Spleen (tissue), 11 donors: ENCODE measurements around the gene ABHD16B. TPM values are rescaled to one million over a fixed set of nuclear protein-coding genes. Genes with fewer than 3 reads are reported as not detected.

Experiments used
- DNase-seq: peaks from one replicate; pipeline ENCODE4 v3.0.0-alpha.2; 2020
- H3K27ac ChIP-seq, 8 donors: fragments of 200-600 bp; sonication (generic) in 7 of 8; 1 replicate in 4 of 8; 2 replicates in 4 of 8; pipeline versions ENCODE4 v1.5.0 to v1.8.0; 2016 to 2021; ENCODE audit warnings: inconsistent platforms in 4 of 8, mild to moderate bottlenecking in 4 of 8, moderate library complexity in 1 of 8
- H3K27me3 ChIP-seq, 7 donors: fragments of 200-600 bp; sonication (generic) in 6 of 7; replicated peaks in 1 of 7; 1 replicate in 4 of 7; 2 replicates in 3 of 7; pipeline versions ENCODE4 v1.5.0 to v1.8.0; 2016 to 2021; ENCODE audit warnings: inconsistent platforms in 3 of 7, mild to moderate bottlenecking in 1 of 7
- H3K36me3 ChIP-seq, 6 donors: fragments of 200-600 bp; sonication (generic) in 5 of 6; 1 replicate in 4 of 6; 2 replicates in 2 of 6; pipeline versions ENCODE4 v1.5.0 to v1.8.0; 2016 to 2021; ENCODE audit warnings: inconsistent platforms in 2 of 6
- H3K4me1 ChIP-seq, 6 donors: fragments of 200-600 bp; sonication (generic) in 5 of 6; 1 replicate in 3 of 6; 2 replicates in 3 of 6; pipeline versions ENCODE4 v1.5.0 to v1.8.0; 2016 to 2021; ENCODE audit warnings: inconsistent platforms in 3 of 6
- H3K4me3 ChIP-seq, 8 donors: fragments of 200-600 bp; sonication (generic) in 7 of 8; 1 replicate in 4 of 8; 2 replicates in 4 of 8; pipeline versions ENCODE4 v1.5.0 to v1.8.0; 2016 to 2021; ENCODE audit warnings: inconsistent platforms in 4 of 8, mild to moderate bottlenecking in 4 of 8, moderate library complexity in 2 of 8
- H3K9me3 ChIP-seq, 8 donors: fragments of 200-600 bp; sonication (generic) in 7 of 8; 1 replicate in 4 of 8; 2 replicates in 4 of 8; pipeline versions ENCODE4 v1.5.0 to v1.8.0; 2016 to 2021; ENCODE audit warnings: inconsistent platforms in 4 of 8
- POLR2A ChIP-seq, 3 donors: fragments of 450-650 bp; IDR thresholded peaks; one replicate each; pipeline ENCODE4 v1.5.1; 2017; ENCODE audit warnings: antibody characterized with exemption in 3 of 3, mild to moderate bottlenecking in 1 of 3
- POLR2AphosphoS5 ChIP-seq, 3 donors: sonication (generic); formaldehyde crosslinking; IDR thresholded peaks; one replicate each; pipeline ENCODE4 v1.5.1; 2017; ENCODE audit warnings: antibody characterized with exemption in 3 of 3
- WGBS, 5 donors: extraction: QIAGEN DNeasy Blood & Tissue Kit in 3 of 5; methylation state at CpG; one replicate each; pipeline versions ENCODE4 v1.1.5 to v1.1.7; 2013 to 2018; 5-methylcytosine and 5-hydroxymethylcytosine counted together
- intact Hi-C: fragments of 100-400 bp; cut with DNase I; formaldehyde crosslinking; loops from one replicate; pipeline ENCODE4 v1.15.0; 2023; ENCODE audit warnings: low total_unique reads
- polyA plus RNA-seq, 3 donors: library from polyadenylated mRNA; stranded (reverse); fragments of 200-250 nt; gene quantifications; one replicate each; pipeline ENCODE4 v1.2.1, GENCODE V29; 2013
- total RNA-seq, 7 donors: library from RNA; depleted of rRNA in 3 of 7; stranded (reverse); fragments of >200 nt in 3 of 7; fragmentation: NEBNext Ultra II Directional in 4 of 7; extraction: Animal tissue kit (Norgen Biotek cat#: 25700) in 4 of 7; gene quantifications; one replicate each; pipeline versions ENCODE4 v1.1.0 to v1.2.1, GENCODE V29; 2016 to 2021
- TF ChIP-seq, protein P1 (sequence below), 11 experiments: fragments of 200-600 bp in 7 of 11; fragments of 450-650 bp in 4 of 11; sonication (generic) in 4 of 11; IDR thresholded peaks in 8 of 11; conservative IDR thresholded peaks in 3 of 11; 1 replicate in 7 of 11; 2 replicates in 4 of 11; pipeline versions ENCODE4 v1.4.0 to v1.8.0; 2016 to 2021; ENCODE audit warnings: antibody characterized with exemption in 11 of 11, inconsistent platforms in 4 of 11, mild to moderate bottlenecking in 1 of 11
- donor health status: healthy with polysubstance abuse.
- donor health status: DM: no; HTN: no; CAD: no; lungs with moderate emphysema.
- donor health status: DM: no; HTN: no; CAD: no.
- donor health status: Bipolar disorder and iron deficiency.
- donor health status: healthy.
- donor health status: DM: no; HTN: no; CAD: no.
- donor health status: DM: yes; HTN: yes; CAD: no.

ABHD16B gene
- total and polyA plus RNA-seq, 10 donors = 0.49 to 0.86 (median 0.57) TPM; not detected in 7

DNA sequence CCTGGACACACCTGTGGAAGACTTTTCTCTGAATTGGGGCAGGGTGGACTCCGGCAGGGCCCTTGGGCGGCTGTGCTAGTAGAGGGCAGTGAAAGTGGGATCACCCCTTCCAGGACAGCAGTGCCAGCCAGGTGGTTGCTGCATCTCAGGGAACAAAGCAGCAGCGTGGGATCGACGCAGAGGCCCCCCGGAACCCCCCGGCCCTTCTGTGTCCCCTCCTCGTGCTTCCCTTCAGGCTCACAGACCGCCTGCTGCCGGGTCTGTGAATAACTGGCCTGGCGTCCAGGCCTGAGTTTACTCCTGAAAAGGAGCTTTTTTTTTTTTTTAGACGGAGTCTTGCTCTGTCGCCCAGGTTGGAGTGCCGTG lies 24.7 kb downstream of the ABHD16B start:
- no peak for DNase-seq
- Histone ChIP-seq H3K27me3 (no peaks in the 10 kb centered on the region), H3K27ac (no peak overlapping the region), H3K4me1 (peaks cover 0 to 29% (median 0%) of the 10 kb centered on the region in 6 donors), H3K9me3 (no peaks in the 10 kb centered on the region), H3K4me3 (no peak overlapping the region), H3K36me3 (peaks cover 2 to 100% (median 82%) of the 10 kb centered on the region in 6 donors)
- no peak for TF ChIP-seq POLR2A (IDR thresholded peaks at IDR 0.05)
- TF ChIP-seq POLR2AphosphoS5 (IDR thresholded peaks at IDR 0.05) = no peak
- TF ChIP-seq, protein P1, sequence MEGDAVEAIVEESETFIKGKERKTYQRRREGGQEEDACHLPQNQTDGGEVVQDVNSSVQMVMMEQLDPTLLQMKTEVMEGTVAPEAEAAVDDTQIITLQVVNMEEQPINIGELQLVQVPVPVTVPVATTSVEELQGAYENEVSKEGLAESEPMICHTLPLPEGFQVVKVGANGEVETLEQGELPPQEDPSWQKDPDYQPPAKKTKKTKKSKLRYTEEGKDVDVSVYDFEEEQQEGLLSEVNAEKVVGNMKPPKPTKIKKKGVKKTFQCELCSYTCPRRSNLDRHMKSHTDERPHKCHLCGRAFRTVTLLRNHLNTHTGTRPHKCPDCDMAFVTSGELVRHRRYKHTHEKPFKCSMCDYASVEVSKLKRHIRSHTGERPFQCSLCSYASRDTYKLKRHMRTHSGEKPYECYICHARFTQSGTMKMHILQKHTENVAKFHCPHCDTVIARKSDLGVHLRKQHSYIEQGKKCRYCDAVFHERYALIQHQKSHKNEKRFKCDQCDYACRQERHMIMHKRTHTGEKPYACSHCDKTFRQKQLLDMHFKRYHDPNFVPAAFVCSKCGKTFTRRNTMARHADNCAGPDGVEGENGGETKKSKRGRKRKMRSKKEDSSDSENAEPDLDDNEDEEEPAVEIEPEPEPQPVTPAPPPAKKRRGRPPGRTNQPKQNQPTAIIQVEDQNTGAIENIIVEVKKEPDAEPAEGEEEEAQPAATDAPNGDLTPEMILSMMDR (IDR thresholded peaks at IDR 0.05 in 8 of 11, conservative IDR thresholded peaks at IDR 0.05 in 3 of 11) = no peak
- WGBS, 5 donors = 95 to 98% (median 96%) methylated on average over 12 to 14 of the region's 14 CpGs
- intact Hi-C loops = no loop called here

DNA sequence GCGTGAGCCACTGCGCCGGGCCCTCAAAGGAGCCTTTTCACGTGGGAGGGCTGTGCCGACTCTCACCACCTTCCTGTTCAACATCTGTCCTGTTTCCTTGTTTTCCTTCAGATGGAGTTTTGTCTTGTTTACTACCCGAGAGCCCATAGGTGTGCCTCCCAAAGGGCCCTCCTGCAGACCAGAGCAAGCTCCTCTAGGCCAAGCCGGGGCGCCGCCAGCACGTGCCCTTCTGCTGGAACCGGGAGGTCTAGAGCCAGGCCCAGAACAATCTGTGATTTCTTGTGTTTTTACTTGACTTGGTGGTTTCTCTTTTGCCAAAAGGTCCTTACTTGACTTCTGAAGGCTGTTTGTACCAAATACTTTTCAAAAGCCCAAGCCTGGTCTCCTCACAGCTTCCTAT lies 25.6 kb downstream of the ABHD16B start:
- TF ChIP-seq POLR2A (IDR thresholded peaks at IDR 0.05) = no peak
- TF ChIP-seq, protein P1 (IDR thresholded peaks at IDR 0.05 in 8 of 11, conservative IDR thresholded peaks at IDR 0.05 in 3 of 11) = no peak
- Histone ChIP-seq H3K4me3 (no peak overlapping the region), H3K27ac (no peak overlapping the region), H3K9me3 (no peaks in the 10 kb centered on the region), H3K36me3 (peaks cover 2 to 100% (median 82%) of the 10 kb centered on the region in 6 donors), H3K27me3 (no peaks in the 10 kb centered on the region), H3K4me1 (peaks cover 0 to 29% (median 0%) of the 10 kb centered on the region in 6 donors)
- intact Hi-C loops = no loop called here
- DNase-seq = no peak
- 93 to 99% (median 94%) methylated on average over 11 of the region's 11 CpGs for WGBS, 5 donors

DNA sequence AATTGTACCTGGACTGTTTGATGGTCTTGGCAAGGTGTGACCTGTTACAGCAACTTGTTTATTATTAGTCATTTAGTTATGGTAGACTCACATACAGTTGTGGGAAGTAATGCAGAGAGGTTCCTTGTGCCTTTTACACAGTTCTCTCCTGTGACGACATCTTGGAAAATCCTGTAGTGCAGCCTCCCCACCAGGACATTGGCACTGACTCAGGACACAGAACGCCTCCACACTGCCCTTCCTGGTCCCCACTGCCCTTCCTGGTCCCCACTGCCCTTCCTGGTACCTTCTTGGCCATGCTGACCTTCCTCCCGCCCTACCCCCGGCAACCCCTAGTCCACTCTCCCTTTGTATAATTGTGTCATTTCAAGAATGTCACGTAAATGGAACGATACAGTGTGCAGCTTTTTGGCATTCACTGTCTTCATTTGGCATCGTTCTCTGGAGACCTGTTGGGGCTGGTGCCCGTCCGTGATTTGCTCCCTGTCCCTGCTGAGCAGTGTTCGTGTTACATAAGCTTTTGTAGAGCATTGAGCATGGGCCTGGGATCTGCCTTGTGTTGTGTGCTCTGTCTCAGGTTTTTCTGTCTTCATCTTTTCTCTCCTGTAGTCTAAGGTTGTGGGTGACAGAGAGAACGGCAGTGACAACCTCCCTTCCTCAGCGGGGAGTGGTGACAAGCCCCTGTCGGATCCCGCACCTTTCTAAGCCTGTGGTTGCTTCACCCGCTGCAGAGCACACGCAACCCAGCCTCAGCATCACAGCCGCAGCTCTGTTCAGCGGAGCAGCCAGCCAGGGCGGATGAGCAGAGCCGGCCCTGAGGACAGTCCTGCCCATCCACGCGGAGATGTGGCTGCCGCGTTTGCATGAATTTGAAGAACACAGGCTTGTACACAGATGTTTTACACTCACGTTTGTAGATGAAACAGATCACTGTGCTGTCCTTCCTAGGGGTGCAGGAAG lies 28.2 kb downstream of the ABHD16B start:
- 73 to 90% (median 83%) methylated on average over 17 to 25 of the region's 25 CpGs for WGBS, 5 donors

More for the DNA sequence above, 28.2 kb downstream of the ABHD16B start:
- intact Hi-C loops = no loop called here
- peaks cover 0 to 34% (median 8%) of the 10 kb centered on the region in 6 donors for H3K4me1 ChIP-seq
- H3K27me3 ChIP-seq = no peaks in the 10 kb centered on the region
- H3K9me3 ChIP-seq = no peaks in the 10 kb centered on the region
- H3K36me3 ChIP-seq = peaks cover 2 to 89% (median 61%) of the 10 kb centered on the region in 6 donors
- H3K4me3 ChIP-seq = no peak overlapping the region
- DNase-seq = no peak
- H3K27ac ChIP-seq = peak overlapping the region in 4 of 8 donors; percentile 13 to 51 (median 38)
- peak in 1 of 3 donors; percentile 46 for TF ChIP-seq POLR2AphosphoS5 (IDR thresholded peaks at IDR 0.05)
- TF ChIP-seq, protein P1 (IDR thresholded peaks at IDR 0.05 in 8 of 11, conservative IDR thresholded peaks at IDR 0.05 in 3 of 11) = no peak
